Measurements from ENCODE around the gene PPAN. TPM values are rescaled to one million over a fixed set of nuclear protein-coding genes. Genes with fewer than 3 reads are reported as not detected.
A peak's percentile ranks its signal among the peaks of the same experiment; 100 is the strongest.

Gene PPAN
- total and polyA plus RNA-seq, 7 donors: 29.3 to 93.4 (median 60.8) TPM

- Histone ChIP-seq H3K27ac (no peak overlapping the region), H3K36me3 (ENCODE audit: insufficient read depth in 1 of 2, low read depth in 1 of 2) (peaks cover 8 to 22% of the 10 kb centered on the region in 2 donors), H3K27me3 (ENCODE audit: insufficient read depth in 3 of 3, low read length in 2 of 3) (no peaks in the 10 kb centered on the region), H3K4me1 (peaks cover 11% of the 10 kb centered on the region), H3K4me3 (no peak overlapping the region), H3K9me3 (no peaks in the 10 kb centered on the region)
- no peak for TF ChIP-seq CTCF (IDR thresholded peaks at IDR 0.05)
- ATAC-seq (no peak), DNase-seq (no peak)
- intact Hi-C loops (cut with DNase I): no loop called here
Measured at GRCh38 chr19:10104130-10104513, 2.0 kb upstream of the PPAN start.

- H3K4me1 ChIP-seq: peaks cover 11% of the 10 kb centered on the region
- ATAC-seq (no peak), DNase-seq (peak in 1 of 2 donors; percentile 41)
- H3K9me3 ChIP-seq: no peaks in the 10 kb centered on the region
- TF ChIP-seq CTCF (IDR thresholded peaks at IDR 0.05): no peak
- intact Hi-C loops (cut with DNase I): no loop called here
- H3K27ac ChIP-seq: no peak overlapping the region
- H3K36me3 ChIP-seq (ENCODE audit: insufficient read depth in 1 of 2, low read depth in 1 of 2): peaks cover 9 to 30% of the 10 kb centered on the region in 2 donors
- no peak overlapping the region for H3K4me3 ChIP-seq
- WGBS, 3 donors: 60 to 66% (median 64%) methylated on average over 15 of the region's 15 CpGs
- no peaks in the 10 kb centered on the region for H3K27me3 ChIP-seq (ENCODE audit: insufficient read depth in 3 of 3, low read length in 2 of 3)
Measured at GRCh38 chr19:10104665-10105508, 1.3 kb upstream of the PPAN start.

GRCh38 chr19:10105509-10106099 lies 558 bp upstream of the PPAN start:
- DNase-seq (no peak), ATAC-seq (no peak)
- intact Hi-C loops (cut with DNase I): no loop called here
- Histone ChIP-seq H3K36me3 (ENCODE audit: insufficient read depth in 1 of 2, low read depth in 1 of 2) (peaks cover 14 to 37% of the 10 kb centered on the region in 2 donors), H3K9me3 (no peaks in the 10 kb centered on the region), H3K4me3 (peak overlapping the region; percentile 90), H3K4me1 (peaks cover 11% of the 10 kb centered on the region), H3K27ac (peak overlapping the region; percentile 84), H3K27me3 (ENCODE audit: insufficient read depth in 3 of 3, low read length in 2 of 3) (no peaks in the 10 kb centered on the region)
- TF ChIP-seq CTCF (IDR thresholded peaks at IDR 0.05): no peak
- WGBS, 3 donors: 29 to 45% (median 34%) methylated on average over 14 to 16 of the region's 16 CpGs

- intact Hi-C loops (cut with DNase I): no loop called here
Measured at GRCh38 chr19:10107254-10107653, 1.1 kb downstream of the PPAN start.

More at GRCh38 chr19:10107254-10107653, 1.1 kb downstream of the PPAN start:
- Histone ChIP-seq H3K9me3 (no peaks in the 10 kb centered on the region), H3K4me1 (peaks cover 11% of the 10 kb centered on the region), H3K36me3 (ENCODE audit: insufficient read depth in 1 of 2, low read depth in 1 of 2) (peaks cover 19 to 48% of the 10 kb centered on the region in 2 donors), H3K4me3 (peak overlapping the region; percentile 90), H3K27me3 (ENCODE audit: insufficient read depth in 3 of 3, low read length in 2 of 3) (no peaks in the 10 kb centered on the region), H3K27ac (peak overlapping the region; percentile 84)
- no peak for TF ChIP-seq CTCF (IDR thresholded peaks at IDR 0.05)
- WGBS, 3 donors: 74 to 81% (median 74%) methylated on average over 10 of the region's 10 CpGs
- DNase-seq (no peak), ATAC-seq (no peak)

All from psoas muscle (tissue), 8 donors.